Trophoblast cell (in vitro differentiated cells and primary cell): ENCODE measurements around the gene ARHGEF12.

Experiments
- DNase-seq, 2 donors: peaks; one replicate each; pipeline ENCODE4 v3.0.0-alpha.2; 2016
- H2AFZ ChIP-seq: 2 replicates; pipeline ENCODE4 v1.6.1; 2013; ENCODE audit warnings: low read length, moderate library complexity, mild to moderate bottlenecking; ENCODE audit not compliant: insufficient read depth, poor library complexity
- H2AK5ac ChIP-seq: 2 replicates; pipeline ENCODE4 v1.6.1; 2013; ENCODE audit warnings: mild to moderate bottlenecking, low read length
- H2BK120ac ChIP-seq: 2 replicates; pipeline ENCODE4 v1.6.1; 2013; ENCODE audit warnings: low read length, mild to moderate bottlenecking, moderate library complexity; ENCODE audit not compliant: insufficient read depth, poor library complexity
- H2BK12ac ChIP-seq: 2 replicates; pipeline ENCODE4 v1.6.1; 2013; ENCODE audit warnings: mild to moderate bottlenecking, low read length, moderate library complexity
- H2BK5ac ChIP-seq: 2 replicates; pipeline ENCODE4 v1.6.1; 2013; ENCODE audit warnings: low read length, low read depth, moderate library complexity, mild to moderate bottlenecking; ENCODE audit not compliant: poor library complexity
- H3K14ac ChIP-seq: 2 replicates; pipeline ENCODE4 v1.6.1; 2013; ENCODE audit warnings: mild to moderate bottlenecking, low read length
- H3K18ac ChIP-seq: 2 replicates; pipeline ENCODE4 v1.6.1; 2013; ENCODE audit warnings: mild to moderate bottlenecking, low read length
- H3K23ac ChIP-seq: 2 replicates; pipeline ENCODE4 v1.6.1; 2013; ENCODE audit warnings: low read length
- H3K27ac ChIP-seq: 2 replicates; pipeline ENCODE4 v1.5.1; 2013; ENCODE audit warnings: low read depth, mild to moderate bottlenecking, inconsistent platforms, low read length, moderate library complexity
- H3K27me3 ChIP-seq: 2 replicates; pipeline ENCODE4 v1.6.1; 2013; ENCODE audit warnings: inconsistent platforms, mild to moderate bottlenecking, low read length, moderate library complexity; ENCODE audit not compliant: insufficient read depth
- H3K36me3 ChIP-seq, 2 experiments: 1 replicate in 1 of 2; 2 replicates in 1 of 2; pipeline ENCODE4 v1.6.1; 2013; ENCODE audit warnings: low read length in 2 of 2, mild to moderate bottlenecking in 2 of 2, moderate library complexity in 1 of 2; ENCODE audit not compliant: insufficient read depth in 2 of 2, control insufficient read depth in 1 of 2
- H3K4ac ChIP-seq: 2 replicates; pipeline ENCODE4 v1.6.1; 2013; ENCODE audit warnings: low read depth, mild to moderate bottlenecking, low read length, moderate library complexity
- H3K4me1 ChIP-seq, 2 experiments: 1 replicate in 1 of 2; 2 replicates in 1 of 2; pipeline ENCODE4 v1.6.1; 2013; ENCODE audit warnings: low read length in 2 of 2, mild to moderate bottlenecking in 2 of 2, moderate library complexity in 1 of 2; ENCODE audit not compliant: insufficient read depth in 2 of 2, control insufficient read depth in 1 of 2
- H3K4me2 ChIP-seq: 2 replicates; pipeline ENCODE4 v1.6.1; 2013; ENCODE audit warnings: inconsistent platforms, mild to moderate bottlenecking, low read length, moderate library complexity
- H3K4me3 ChIP-seq: 2 replicates; pipeline ENCODE4 v1.5.1; 2013; ENCODE audit warnings: mild to moderate bottlenecking, low read depth, low read length, inconsistent platforms
- H3K79me1 ChIP-seq: one replicate; pipeline ENCODE4 v1.6.1; 2013; ENCODE audit warnings: low read length
- H3K79me2 ChIP-seq: 2 replicates; pipeline ENCODE4 v1.6.1; 2013; ENCODE audit warnings: low read length, mild to moderate bottlenecking; ENCODE audit not compliant: control insufficient read depth, insufficient read depth, poor library complexity
- H3K9ac ChIP-seq: 2 replicates; pipeline ENCODE4 v1.6.1; 2013; ENCODE audit warnings: mild to moderate bottlenecking, low read length
- H3K9me3 ChIP-seq: 2 replicates; pipeline ENCODE4 v1.6.1; 2013; ENCODE audit warnings: low read depth, mild to moderate bottlenecking, control low read depth, inconsistent platforms, low read length; ENCODE audit not compliant: insufficient read depth
- H4K12ac ChIP-seq: 2 replicates; pipeline ENCODE4 v1.6.1; 2013; ENCODE audit warnings: low read depth, mild to moderate bottlenecking, low read length, moderate library complexity
- H4K8ac ChIP-seq: 2 replicates; pipeline ENCODE4 v1.6.1; 2013; ENCODE audit warnings: low read depth, mild to moderate bottlenecking, low read length, moderate library complexity
- H4K91ac ChIP-seq: one replicate; pipeline ENCODE4 v1.6.1; 2013; ENCODE audit warnings: low read depth, mild to moderate bottlenecking, low read length, moderate library complexity
- WGBS: extraction: QIAGEN DNeasy Blood & Tissue Kit; methylation state at CpG from one replicate; pipeline ENCODE4 v1.1.7; 2013; ENCODE audit warnings: missing lambda C conversion rate; ENCODE audit not compliant: insufficient read length, insufficient coverage; ENCODE audit errors: extremely low coverage; 5-methylcytosine and 5-hydroxymethylcytosine counted together

The ARHGEF12 gene

DNA sequence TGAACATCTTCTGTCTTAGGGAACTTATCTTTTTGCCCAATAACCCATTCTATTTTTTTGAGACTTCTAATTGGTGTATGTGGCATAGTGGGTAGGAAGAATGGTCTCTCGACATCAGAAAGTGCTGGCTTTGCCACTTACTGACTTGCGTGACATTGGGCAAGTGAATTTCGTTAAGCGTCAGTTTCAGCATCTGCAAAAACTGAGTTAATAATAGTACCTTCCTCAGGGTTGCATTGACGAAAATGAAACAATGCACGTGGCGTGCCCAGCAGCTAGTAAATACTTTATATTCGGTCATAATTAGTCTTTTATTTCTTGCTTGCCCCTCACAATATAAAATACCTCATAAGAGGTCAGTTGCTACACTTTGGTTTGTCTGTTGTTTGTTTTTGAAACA is 162.9 kb downstream of the ARHGEF12 start:
- no peak overlapping the region for H2BK120ac ChIP-seq
- no peaks in the 10 kb centered on the region for H3K79me1 ChIP-seq
- no peak overlapping the region for H3K23ac ChIP-seq
- H3K27ac ChIP-seq = no peak overlapping the region
- H3K18ac ChIP-seq = no peak overlapping the region
- H2AFZ ChIP-seq = no peak overlapping the region
- H3K4ac ChIP-seq = no peak overlapping the region
- no CpG with 5 or more reads among the region's 8 CpGs for WGBS
- H3K4me1 ChIP-seq = no peaks in the 10 kb centered on the region
- no peak overlapping the region for H3K14ac ChIP-seq
- H4K91ac ChIP-seq = no peak overlapping the region
- DNase-seq = no peak
- H4K12ac ChIP-seq = no peak overlapping the region
- no peak overlapping the region for H4K8ac ChIP-seq
- H2AK5ac ChIP-seq = no peak overlapping the region
- H2BK12ac ChIP-seq = no peak overlapping the region
- no peak overlapping the region for H3K9ac ChIP-seq
- H3K4me2 ChIP-seq = no peak overlapping the region
- H3K27me3 ChIP-seq = no peaks in the 10 kb centered on the region
- no peaks in the 10 kb centered on the region for H3K79me2 ChIP-seq
- no peaks in the 10 kb centered on the region for H3K9me3 ChIP-seq
- no peak overlapping the region for H2BK5ac ChIP-seq
- H3K36me3 ChIP-seq = no peaks in the 10 kb centered on the region
- H3K4me3 ChIP-seq = no peak overlapping the region

DNA sequence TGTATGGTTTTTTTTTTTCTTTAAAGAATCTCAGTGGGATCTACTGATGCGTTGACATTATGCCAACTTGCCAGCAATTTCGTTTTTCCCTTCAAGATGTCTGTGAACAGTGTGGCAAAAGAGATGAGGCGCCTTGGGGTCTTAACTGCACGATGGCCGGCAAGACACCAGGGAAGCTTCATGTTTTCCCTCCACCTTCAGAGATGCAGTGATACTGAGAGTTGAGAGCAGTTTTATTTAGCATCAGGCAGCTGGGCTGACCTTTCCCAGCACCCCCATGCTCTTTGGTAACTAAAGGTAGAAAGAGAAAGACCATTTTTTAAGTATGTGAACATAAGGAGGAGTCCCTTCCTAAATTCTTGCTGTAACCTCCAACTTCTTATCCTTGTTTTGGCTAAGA is 163.6 kb downstream of the ARHGEF12 start:
- Histone ChIP-seq H3K9ac (no peak overlapping the region), H4K8ac (no peak overlapping the region), H3K23ac (no peak overlapping the region), H3K4ac (no peak overlapping the region), H2BK5ac (no peak overlapping the region), H2BK120ac (no peak overlapping the region), H3K36me3 (no peaks in the 10 kb centered on the region), H3K79me2 (no peaks in the 10 kb centered on the region), H2AK5ac (no peak overlapping the region), H3K4me2 (no peak overlapping the region), H3K9me3 (no peaks in the 10 kb centered on the region), H2AFZ (no peak overlapping the region), H3K4me1 (no peaks in the 10 kb centered on the region), H2BK12ac (no peak overlapping the region), H4K91ac (no peak overlapping the region), H3K4me3 (no peak overlapping the region), H3K27me3 (no peaks in the 10 kb centered on the region), H4K12ac (no peak overlapping the region), H3K14ac (no peak overlapping the region), H3K18ac (no peak overlapping the region), H3K27ac (no peak overlapping the region), H3K79me1 (no peaks in the 10 kb centered on the region)
- no peak for DNase-seq
- no CpG with 5 or more reads among the region's 5 CpGs for WGBS

DNA sequence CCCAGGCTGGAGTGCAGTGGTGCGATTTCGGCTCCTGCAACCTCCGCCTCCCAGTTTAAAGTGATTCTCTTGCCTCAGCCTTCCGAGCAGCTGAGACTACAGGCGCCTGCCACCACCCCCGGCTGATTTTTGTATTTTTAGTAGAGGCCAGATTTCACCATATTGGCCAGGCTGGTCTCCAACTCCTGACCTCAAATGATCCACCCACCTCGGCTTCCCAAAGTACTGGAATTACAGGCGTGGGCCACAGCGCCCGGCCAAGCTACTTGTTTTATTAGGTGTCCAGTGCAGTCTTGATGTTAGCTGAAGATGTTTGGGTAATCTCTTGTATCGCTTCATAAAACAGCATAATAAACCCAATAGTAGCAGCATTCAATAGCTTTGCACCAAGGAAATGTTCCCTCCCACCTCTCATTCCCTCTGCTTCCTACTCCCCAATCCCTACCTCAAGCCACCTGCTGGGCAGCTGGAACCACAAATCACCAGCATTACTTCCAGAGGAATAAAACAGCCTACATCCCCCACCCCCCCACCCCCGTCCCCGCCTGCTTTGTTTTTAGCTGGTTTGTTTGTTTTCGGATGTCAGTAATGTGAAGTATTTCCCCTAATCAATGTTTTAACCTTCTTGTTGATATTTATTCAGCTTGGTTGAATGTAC is 164.3 kb downstream of the ARHGEF12 start:
- Histone ChIP-seq H3K4ac (no peak overlapping the region), H3K9ac (no peak overlapping the region), H4K12ac (no peak overlapping the region), H3K23ac (no peak overlapping the region), H3K27ac (no peak overlapping the region), H3K4me3 (no peak overlapping the region), H2BK120ac (no peak overlapping the region), H3K4me1 (no peaks in the 10 kb centered on the region), H3K79me2 (no peaks in the 10 kb centered on the region), H3K9me3 (no peaks in the 10 kb centered on the region), H2AK5ac (no peak overlapping the region), H3K36me3 (no peaks in the 10 kb centered on the region), H2BK5ac (no peak overlapping the region), H3K4me2 (no peak overlapping the region), H3K14ac (no peak overlapping the region), H3K79me1 (no peaks in the 10 kb centered on the region), H4K8ac (no peak overlapping the region), H2BK12ac (no peak overlapping the region), H3K18ac (no peak overlapping the region), H4K91ac (no peak overlapping the region), H3K27me3 (no peaks in the 10 kb centered on the region), H2AFZ (no peak overlapping the region)
- WGBS = no CpG with 5 or more reads among the region's 14 CpGs
- no peak for DNase-seq

DNA sequence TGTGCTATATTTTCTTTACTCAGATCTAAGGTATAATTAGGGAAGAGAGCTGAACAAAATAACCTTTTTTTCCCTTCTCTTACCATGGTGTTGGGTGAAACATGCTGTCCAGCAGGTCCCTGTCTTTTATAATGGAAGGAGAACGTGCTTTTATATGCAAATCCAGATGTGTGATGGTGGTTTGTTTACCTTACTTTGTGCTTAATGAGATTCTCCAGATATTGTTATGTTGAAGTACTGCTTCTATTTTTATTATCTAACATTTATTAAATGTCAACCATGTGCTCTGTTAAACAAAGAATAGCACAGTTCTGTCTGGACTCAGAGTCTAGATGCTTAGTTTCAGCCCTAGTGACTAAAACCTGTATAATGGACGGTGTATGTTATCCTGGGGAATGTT is 165.2 kb downstream of the ARHGEF12 start:
- Histone ChIP-seq H4K8ac (no peak overlapping the region), H3K36me3 (no peaks in the 10 kb centered on the region), H2BK5ac (no peak overlapping the region), H3K79me1 (no peaks in the 10 kb centered on the region), H3K9ac (no peak overlapping the region), H3K4me2 (no peak overlapping the region), H3K79me2 (no peaks in the 10 kb centered on the region), H2AFZ (no peak overlapping the region), H2BK12ac (no peak overlapping the region), H3K14ac (no peak overlapping the region), H3K27me3 (no peaks in the 10 kb centered on the region), H3K4ac (no peak overlapping the region), H3K23ac (no peak overlapping the region), H2BK120ac (no peak overlapping the region), H3K27ac (no peak overlapping the region), H4K91ac (no peak overlapping the region), H3K4me3 (no peak overlapping the region), H3K9me3 (no peaks in the 10 kb centered on the region), H3K4me1 (no peaks in the 10 kb centered on the region), H4K12ac (no peak overlapping the region), H2AK5ac (no peak overlapping the region), H3K18ac (no peak overlapping the region)
- DNase-seq = no peak
- no CpG with 5 or more reads among the region's 2 CpGs for WGBS
